GM12878 (cell line): ENCODE data around the gene SIGLEC11. TPM values are rescaled to one million over a fixed set of nuclear protein-coding genes. Genes with fewer than 3 reads are reported as not detected.

Source experiments
- ATF3 ChIP-seq: IDR thresholded peaks from 2 replicates; pipeline ENCODE4 v1.6.1; 2011; ENCODE audit warnings: low read depth, mild to moderate bottlenecking, low read length, moderate library complexity, borderline replicate concordance; ENCODE audit errors: extremely low read depth
- ATF7 ChIP-seq: fragments of 450-650 bp; IDR thresholded peaks from 2 replicates; pipeline ENCODE4 v1.6.1; 2016; ENCODE audit warnings: low read depth, mild to moderate bottlenecking
- BCL11A ChIP-seq: IDR thresholded peaks from 2 replicates; pipeline ENCODE4 v1.6.1; 2011; ENCODE audit warnings: low read depth, low read length
- BHLHE40 ChIP-seq, 2 experiments: fragments of 450-650 bp in 1 of 2; IDR thresholded peaks; 2 replicates each; pipeline ENCODE4 v1.6.1; 2011 to 2017; ENCODE audit warnings: low read depth in 2 of 2, borderline replicate concordance in 1 of 2, improper control_type of control experiment in 1 of 2, low read length in 1 of 2, mild to moderate bottlenecking in 1 of 2
- E4F1 ChIP-seq: fragments of 450-650 bp; IDR thresholded peaks from 2 replicates; pipeline ENCODE4 v1.6.1; 2018; ENCODE audit warnings: borderline replicate concordance, mild to moderate bottlenecking; ENCODE audit not compliant: partially characterized antibody
- EGR1 ChIP-seq, 2 experiments: IDR thresholded peaks; 1 replicate in 1 of 2; 2 replicates in 1 of 2; pipeline ENCODE4 v1.6.1; 2011 to 2012; ENCODE audit warnings: low read depth in 2 of 2, low read length in 2 of 2, borderline replicate concordance in 1 of 2, mild to moderate bottlenecking in 1 of 2, moderate library complexity in 1 of 2
- MLLT1 ChIP-seq: fragments of 450-650 bp; IDR thresholded peaks from 2 replicates; pipeline ENCODE4 v1.6.1; 2016; ENCODE audit warnings: mild to moderate bottlenecking
- MTA3 ChIP-seq: IDR thresholded peaks from 2 replicates; pipeline ENCODE4 v1.6.1; 2012; ENCODE audit warnings: low read length, inconsistent platforms, borderline replicate concordance
- NRF1 ChIP-seq: conservative IDR thresholded peaks from 2 replicates; pipeline ENCODE4 v1.6.1; 2011; ENCODE audit warnings: mild to moderate bottlenecking, low read depth, low read length, improper control_type of control experiment
- PAX5 ChIP-seq: IDR thresholded peaks from 2 replicates; pipeline ENCODE4 v1.6.1; 2011; ENCODE audit warnings: low read depth, low read length, borderline replicate concordance
- PRDM15 ChIP-seq: fragments of 450-650 bp; formaldehyde crosslinking; IDR thresholded peaks from 2 replicates; pipeline ENCODE4 v1.4.0; 2020; ENCODE audit warnings: mild to moderate bottlenecking, moderate library complexity
- RUNX3 ChIP-seq: IDR thresholded peaks from 2 replicates; pipeline ENCODE4 v1.6.1; 2012; ENCODE audit warnings: low read length, inconsistent platforms
- SIN3A ChIP-seq: IDR thresholded peaks from 2 replicates; pipeline ENCODE4 v1.6.1; 2012; ENCODE audit warnings: low read depth, low read length, improper control_type of control experiment
- SMARCA5 ChIP-seq: fragments of 450-650 bp; IDR thresholded peaks from 2 replicates; pipeline ENCODE4 v1.6.1; 2017; ENCODE audit warnings: mild to moderate bottlenecking
- SP1 ChIP-seq: IDR thresholded peaks from one replicate; pipeline ENCODE4 v1.6.1; 2011; ENCODE audit warnings: low read depth, low read length
- STAT1 ChIP-seq: fragments of 450-650 bp; conservative IDR thresholded peaks from 2 replicates; pipeline ENCODE4 v1.6.1; 2014; ENCODE audit warnings: antibody characterized with exemption, mild to moderate bottlenecking
- SUPT20H ChIP-seq: IDR thresholded peaks from 2 replicates; pipeline ENCODE4 v1.6.1; 2011; ENCODE audit warnings: low read depth, mild to moderate bottlenecking, low read length, moderate library complexity, borderline replicate concordance; ENCODE audit not compliant: control insufficient read depth
- USF1 ChIP-seq: IDR thresholded peaks from 2 replicates; pipeline ENCODE4 v1.6.1; 2011; ENCODE audit warnings: borderline replicate concordance, low read depth, mild to moderate bottlenecking, moderate library complexity, mixed read lengths, low read length; ENCODE audit not compliant: insufficient read depth; ENCODE audit errors: extremely low read length
- ZNF207 ChIP-seq: fragments of 450-650 bp; IDR thresholded peaks from 2 replicates; pipeline ENCODE4 v1.6.1; 2014; ENCODE audit warnings: antibody characterized with exemption, mild to moderate bottlenecking, borderline replicate concordance
- ZNF24 ChIP-seq: fragments of 450-650 bp; IDR thresholded peaks from 2 replicates; pipeline ENCODE4 v1.6.1; 2017; ENCODE audit warnings: antibody characterized with exemption, mild to moderate bottlenecking
- polyA plus RNA-seq, 11 experiments: library from polyadenylated mRNA; depleted of rRNA in 4 of 11; unstranded in 6 of 11; stranded (reverse) in 5 of 11; fragments of >200 nt; fragmentation: Nextera tagmentation in 4 of 11; fragmentation: Illumina TruSeq in 1 of 11; extraction: Ambion mirVana in 4 of 11; extraction: Trizol in 1 of 11; gene quantifications; 1 replicate in 1 of 11; 2 replicates in 10 of 11; pipeline versions ENCODE4 v1.2.1 to v1.2.3, GENCODE V29; 2011 to 2016; ENCODE audit warnings: inconsistent platforms in 2 of 11, missing spikeins in 2 of 11, low read depth in 1 of 11
- total RNA-seq, 4 experiments: library from RNA; depleted of rRNA in 3 of 4; stranded (reverse); fragments of >200 nt in 3 of 4; fragmentation: Illumina TruSeq in 1 of 4; extraction: Trizol in 1 of 4; gene quantifications; 2 replicates each; pipeline versions ENCODE4 v1.2.1 to v1.2.3, GENCODE V29; 2013 to 2021

The SIGLEC11 gene
- total and polyA plus RNA-seq, 10 of the 15 experiments (the other 5 are each of a cell fraction or from before 2014, with no cell fraction given): not detected

GRCh38 chr19:49987159-49987698 lies 26.3 kb upstream of the SIGLEC11 start (continued):
- TF ChIP-seq MLLT1: peak; percentile 36; the same call in 1 of the 2 replicates
- peak; percentile 56; the same call in 1 of the 2 replicates for TF ChIP-seq SMARCA5
- TF ChIP-seq MTA3: no peak; the same call in 1 of the 2 replicates
- TF ChIP-seq ATF7: no peak
- no peak for TF ChIP-seq SP1
- peak in 1 of 2 experiments; percentile 24; a peak in 1 of 3 replicates for TF ChIP-seq EGR1 (IDR thresholded peaks at IDR 0.05; ENCODE audit: borderline replicate concordance in 1 of 2, low read depth in 2 of 2, low read length in 2 of 2)
- TF ChIP-seq USF1: no peak
- peak; percentile 87 for TF ChIP-seq PRDM15
- TF ChIP-seq STAT1: 0 out of 2 replicates have a peak, but pooled peaks have one; percentile 51
- peak; percentile 64 for TF ChIP-seq PAX5
- no peak for TF ChIP-seq E4F1
- TF ChIP-seq BHLHE40 (IDR thresholded peaks at IDR 0.05; ENCODE audit: borderline replicate concordance in 1 of 2, low read depth in 2 of 2, low read length in 1 of 2): peak in 1 of 2 experiments; percentile 31; a peak in 1 of 4 replicates
- no peak for TF ChIP-seq ATF3
- TF ChIP-seq SIN3A: peak; percentile 100
- TF ChIP-seq RUNX3: peak; percentile 82
- peak; percentile 85; the same call in 1 of the 2 replicates for TF ChIP-seq ZNF207
- no peak for TF ChIP-seq NRF1
- peak; percentile 27; the same call in 1 of the 2 replicates for TF ChIP-seq BCL11A
- peak; percentile 74; the same call in 1 of the 2 replicates for TF ChIP-seq ZNF24
- no peak for TF ChIP-seq SUPT20H
